Measurements from ENCODE around the gene UNC13C.

The UNC13C gene

GRCh38 chr15:54504695-54505094 lies 526.5 kb downstream of the UNC13C start:
- no peak for DNase-seq

GRCh38 chr15:54506977-54507524 lies 528.8 kb downstream of the UNC13C start:
- DNase-seq = no peak

GRCh38 chr15:54514601-54515000 lies 536.4 kb downstream of the UNC13C start:
- no peak for DNase-seq

- DNase-seq = no peak
Measured at GRCh38 chr15:54515664-54516582, 537.7 kb downstream of the UNC13C start.

GRCh38 chr15:54517366-54517765 lies 539.1 kb downstream of the UNC13C start:
- no peak for DNase-seq

GRCh38 chr15:54518156-54518882 lies 540.1 kb downstream of the UNC13C start:
- DNase-seq = no peak

GRCh38 chr15:54519577-54519976 lies 541.3 kb downstream of the UNC13C start:
- DNase-seq = peak; percentile 16

- DNase-seq = no peak
Measured at GRCh38 chr15:54520616-54521015, 542.4 kb downstream of the UNC13C start.

GRCh38 chr15:54521206-54521605 lies 543.0 kb downstream of the UNC13C start:
- no peak for DNase-seq

- DNase-seq = no peak
Measured at GRCh38 chr15:54528021-54528420, 549.8 kb downstream of the UNC13C start.

GRCh38 chr15:54540721-54541120 lies 562.5 kb downstream of the UNC13C start:
- DNase-seq = no peak

GRCh38 chr15:54547491-54547890 lies 569.2 kb downstream of the UNC13C start:
- no peak for DNase-seq

- DNase-seq = no peak
Measured at GRCh38 chr15:54550954-54551353, 572.7 kb downstream of the UNC13C start.

GRCh38 chr15:54556231-54556630 lies 578.0 kb downstream of the UNC13C start:
- DNase-seq = no peak

- peak; percentile 3 for DNase-seq
Measured at GRCh38 chr15:54559405-54560069, 581.3 kb downstream of the UNC13C start.

GRCh38 chr15:54560417-54560816 lies 582.2 kb downstream of the UNC13C start:
- no peak for DNase-seq

- DNase-seq = no peak
Measured at GRCh38 chr15:54564166-54564565, 585.9 kb downstream of the UNC13C start.

GRCh38 chr15:54566654-54567053 lies 588.4 kb downstream of the UNC13C start:
- no peak for DNase-seq

GRCh38 chr15:54567408-54568035 lies 589.3 kb downstream of the UNC13C start:
- DNase-seq = no peak

- DNase-seq = no peak
Measured at GRCh38 chr15:54568381-54568780, 590.1 kb downstream of the UNC13C start.

- no peak for DNase-seq
Measured at GRCh38 chr15:54571576-54571975, 593.3 kb downstream of the UNC13C start.

GRCh38 chr15:54575586-54575985 lies 597.3 kb downstream of the UNC13C start:
- no peak for DNase-seq
